Neuron (in vitro differentiated cells): ENCODE measurements around the gene EDARADD.
A peak's percentile ranks its signal among the peaks of the same experiment; 100 is the strongest.

Source experiments
- H2AFZ ChIP-seq: one replicate; pipeline ENCODE4 v1.6.1; 2013; ENCODE audit warnings: low read depth, mild to moderate bottlenecking, inconsistent platforms, low read length, moderate library complexity
- H3K27me3 ChIP-seq: one replicate; pipeline ENCODE4 v1.6.1; 2013; ENCODE audit warnings: low read length; ENCODE audit not compliant: insufficient read depth
- H3K36me3 ChIP-seq: one replicate; pipeline ENCODE4 v1.6.1; 2013; ENCODE audit warnings: low read length; ENCODE audit not compliant: insufficient read depth
- H3K4me1 ChIP-seq: one replicate; pipeline ENCODE4 v1.6.1; 2013; ENCODE audit warnings: low read length; ENCODE audit not compliant: insufficient read depth
- H3K4me3 ChIP-seq: 2 replicates; pipeline ENCODE4 v1.5.1; 2013; ENCODE audit warnings: mild to moderate bottlenecking, low read length, moderate library complexity
- H3K9me3 ChIP-seq: one replicate; pipeline ENCODE4 v1.6.1; 2013; ENCODE audit warnings: low read length

EDARADD gene

DNA sequence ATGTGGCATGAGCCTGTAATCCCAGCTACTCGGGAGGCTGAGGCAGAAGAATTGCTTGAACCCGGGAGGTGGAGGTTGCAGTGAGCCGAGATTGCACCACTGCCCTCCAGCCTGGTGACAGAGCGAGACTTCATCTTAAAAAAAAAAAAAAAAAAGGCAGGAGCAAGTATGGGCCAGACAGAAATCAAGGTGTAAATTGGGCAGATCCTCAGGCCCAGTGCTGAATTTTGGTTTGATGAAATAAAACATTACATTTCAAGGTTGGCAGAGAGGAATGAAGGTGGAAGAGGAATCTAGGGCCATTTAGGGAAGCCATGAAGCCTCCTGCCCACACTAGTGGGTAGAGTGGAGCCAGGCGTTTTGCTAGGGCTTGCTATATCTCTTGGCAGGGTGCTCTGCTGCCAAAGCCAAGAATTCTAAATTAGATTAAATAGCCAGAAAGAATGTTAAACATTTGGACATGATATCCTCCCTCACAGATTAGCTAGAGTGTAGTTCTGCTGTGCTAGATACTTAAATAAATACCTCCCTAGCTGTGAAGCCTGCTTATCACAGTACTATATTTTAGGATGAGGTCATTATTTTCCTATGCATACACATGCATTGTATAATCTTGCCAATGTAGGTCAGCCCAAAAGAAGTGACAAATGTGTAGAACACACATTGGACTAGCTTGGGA lies 113.1 kb downstream of the EDARADD start:
- H3K4me1 ChIP-seq = peaks cover 2% of the 10 kb centered on the region
- no peak overlapping the region for H3K4me3 ChIP-seq
- no peak overlapping the region for H2AFZ ChIP-seq
- H3K36me3 ChIP-seq = no peaks in the 10 kb centered on the region
- H3K27me3 ChIP-seq = no peaks in the 10 kb centered on the region
- H3K9me3 ChIP-seq = no peaks in the 10 kb centered on the region

DNA sequence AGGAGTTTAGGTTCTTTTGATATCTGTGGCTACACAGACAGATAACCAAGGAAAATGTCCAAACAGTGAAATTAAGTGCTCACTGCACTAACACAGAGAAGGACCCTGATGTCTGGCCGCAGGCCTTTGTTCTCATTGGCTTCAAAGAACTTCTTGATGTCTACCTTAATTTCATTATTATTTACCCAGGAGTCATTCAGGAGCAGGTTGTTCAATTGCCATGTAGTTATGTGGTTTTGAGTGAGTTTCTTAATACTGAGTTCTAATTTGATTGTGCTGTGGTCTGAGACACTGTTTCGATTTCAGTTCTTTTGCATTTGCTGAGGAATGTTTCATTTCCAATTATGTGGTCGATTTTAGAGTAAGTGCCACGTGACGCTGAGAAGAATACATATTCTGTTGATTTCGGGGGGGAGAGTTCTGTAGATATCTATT lies 114.5 kb downstream of the EDARADD start:
- H3K27me3 ChIP-seq = no peaks in the 10 kb centered on the region
- no peak overlapping the region for H3K4me3 ChIP-seq
- H3K4me1 ChIP-seq = no peaks in the 10 kb centered on the region
- no peaks in the 10 kb centered on the region for H3K9me3 ChIP-seq
- H2AFZ ChIP-seq = no peak overlapping the region
- H3K36me3 ChIP-seq = no peaks in the 10 kb centered on the region

DNA sequence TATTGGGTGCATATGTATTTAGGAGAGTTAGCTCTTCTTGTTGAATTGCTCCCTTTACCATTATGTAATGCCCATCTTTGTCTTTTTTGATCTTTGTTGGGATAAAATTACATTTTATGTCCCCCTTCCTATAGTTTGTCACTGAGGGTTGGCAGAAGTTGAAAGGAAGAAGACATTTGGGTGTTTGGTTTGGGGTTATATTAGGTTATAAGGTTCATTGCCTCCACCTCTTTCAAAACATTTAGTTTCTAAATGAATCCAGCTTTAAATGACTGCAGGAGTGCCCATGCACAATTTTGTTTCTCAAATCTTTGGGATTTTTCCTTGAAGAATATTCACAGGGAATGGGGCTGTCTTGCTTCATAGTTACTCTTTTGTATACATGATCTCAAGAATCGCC lies 115.1 kb downstream of the EDARADD start:
- H3K9me3 ChIP-seq = no peaks in the 10 kb centered on the region
- no peaks in the 10 kb centered on the region for H3K4me1 ChIP-seq
- no peaks in the 10 kb centered on the region for H3K27me3 ChIP-seq
- no peaks in the 10 kb centered on the region for H3K36me3 ChIP-seq
- H3K4me3 ChIP-seq = no peak overlapping the region
- H2AFZ ChIP-seq = no peak overlapping the region

DNA sequence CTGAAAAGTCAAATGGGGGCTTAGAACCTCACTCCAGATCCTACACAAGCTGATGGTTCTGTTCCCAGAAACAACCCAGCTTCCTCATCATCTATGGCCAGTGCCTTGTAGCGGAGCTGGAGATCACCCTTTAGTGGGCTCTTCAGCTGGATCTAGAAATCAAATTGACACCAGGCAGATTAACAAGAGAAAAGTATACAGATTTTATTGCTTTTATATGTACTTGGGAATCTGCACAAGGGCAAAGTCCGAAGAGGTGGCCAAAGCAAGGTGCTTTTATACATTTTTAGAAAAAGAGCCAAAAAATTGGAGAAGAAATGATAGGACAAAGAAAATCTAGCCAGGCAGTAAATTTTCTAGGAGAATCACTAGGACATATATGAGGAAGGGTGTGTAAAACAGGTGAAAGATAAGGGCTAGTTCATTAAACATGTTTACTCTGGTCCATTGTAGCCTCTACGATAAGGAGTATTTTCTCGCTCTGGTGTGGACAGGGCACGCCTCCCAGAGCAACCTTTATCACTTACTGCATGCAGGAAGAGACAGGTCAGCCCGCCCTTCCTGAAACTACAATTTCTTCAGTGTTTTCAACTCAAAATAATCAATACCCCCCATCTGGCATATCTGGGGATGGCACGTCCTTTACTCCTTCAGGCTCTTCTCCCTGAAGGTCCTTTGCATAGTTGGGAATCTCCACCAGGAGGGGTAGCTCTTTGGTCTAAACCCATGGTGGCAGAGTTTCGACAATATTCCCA lies 115.7 kb downstream of the EDARADD start:
- H2AFZ ChIP-seq = no peak overlapping the region
- H3K36me3 ChIP-seq = no peaks in the 10 kb centered on the region
- H3K27me3 ChIP-seq = no peaks in the 10 kb centered on the region
- no peak overlapping the region for H3K4me3 ChIP-seq
- no peaks in the 10 kb centered on the region for H3K9me3 ChIP-seq
- no peaks in the 10 kb centered on the region for H3K4me1 ChIP-seq

DNA sequence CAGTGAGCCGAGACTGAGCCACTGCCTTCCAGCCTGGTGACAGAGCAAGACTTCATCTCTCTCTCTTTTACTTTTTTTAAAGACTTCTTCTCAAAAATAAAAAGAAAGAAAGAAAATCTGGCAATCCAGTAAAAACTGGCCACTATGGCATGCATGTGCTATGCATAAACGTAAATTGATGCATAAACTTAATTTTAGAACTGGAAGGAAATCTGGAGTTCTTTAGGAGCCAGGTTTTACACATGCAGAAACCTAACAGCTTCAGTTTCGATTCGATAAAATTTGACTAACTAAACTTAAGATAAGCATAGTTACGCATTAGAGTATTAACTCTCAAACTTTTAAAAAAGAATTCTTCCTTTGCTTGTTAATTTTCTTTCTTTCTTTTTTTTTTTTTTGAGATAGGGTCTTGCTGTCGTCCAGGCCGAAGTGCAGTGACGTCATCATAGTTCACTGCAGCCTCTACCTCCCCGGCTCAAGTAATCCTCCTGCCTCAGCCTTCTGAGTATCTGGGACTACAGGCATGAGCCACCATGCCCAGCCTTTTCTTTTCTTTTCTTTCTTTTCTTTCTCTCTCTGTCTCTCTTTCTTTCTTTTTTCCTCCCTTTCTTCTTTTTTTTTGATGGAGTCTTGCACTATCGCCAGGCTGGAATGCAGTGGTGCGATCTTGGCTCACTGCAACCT lies 117.8 kb downstream of the EDARADD start:
- Histone ChIP-seq H2AFZ (no peak overlapping the region), H3K27me3 (no peaks in the 10 kb centered on the region), H3K9me3 (no peaks in the 10 kb centered on the region), H3K4me1 (no peaks in the 10 kb centered on the region), H3K36me3 (no peaks in the 10 kb centered on the region), H3K4me3 (no peak overlapping the region)

DNA sequence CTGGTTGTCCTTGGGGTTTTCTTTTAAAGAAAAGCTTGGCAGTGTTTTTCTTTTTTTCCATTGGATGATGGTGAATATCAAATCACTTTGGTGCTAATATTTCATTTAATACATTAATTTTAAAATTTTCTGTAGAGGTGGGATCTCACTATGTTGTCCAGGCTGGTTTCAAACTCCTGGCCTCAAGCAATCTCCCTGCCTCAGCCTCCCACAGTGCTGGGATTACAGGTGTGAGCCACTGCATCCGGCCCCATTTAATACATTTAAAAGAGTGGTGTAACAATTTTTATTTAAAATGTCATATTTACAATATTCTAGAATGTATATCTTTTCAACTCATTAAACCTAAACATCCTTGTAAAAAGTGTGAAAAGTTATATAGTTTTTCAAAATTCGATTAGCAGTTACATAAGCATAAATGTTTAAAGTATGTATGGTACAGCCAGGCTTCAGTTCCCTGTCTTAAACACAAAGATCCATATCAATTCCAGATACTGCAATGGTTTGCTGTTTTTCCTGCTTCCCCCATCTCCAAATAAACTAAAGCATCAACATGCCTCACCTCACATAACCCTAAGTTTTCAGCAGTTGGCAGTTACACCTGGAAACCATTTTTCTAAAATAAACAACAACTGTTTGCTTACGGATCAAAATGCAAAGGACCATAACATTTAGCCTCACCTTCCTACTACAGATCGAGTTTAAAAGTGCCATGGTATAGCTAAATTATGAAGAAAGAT lies 120.8 kb downstream of the EDARADD start:
- Histone ChIP-seq H3K9me3 (no peaks in the 10 kb centered on the region), H3K36me3 (no peaks in the 10 kb centered on the region), H3K4me3 (no peak overlapping the region), H3K27me3 (no peaks in the 10 kb centered on the region), H2AFZ (no peak overlapping the region), H3K4me1 (no peaks in the 10 kb centered on the region)

DNA sequence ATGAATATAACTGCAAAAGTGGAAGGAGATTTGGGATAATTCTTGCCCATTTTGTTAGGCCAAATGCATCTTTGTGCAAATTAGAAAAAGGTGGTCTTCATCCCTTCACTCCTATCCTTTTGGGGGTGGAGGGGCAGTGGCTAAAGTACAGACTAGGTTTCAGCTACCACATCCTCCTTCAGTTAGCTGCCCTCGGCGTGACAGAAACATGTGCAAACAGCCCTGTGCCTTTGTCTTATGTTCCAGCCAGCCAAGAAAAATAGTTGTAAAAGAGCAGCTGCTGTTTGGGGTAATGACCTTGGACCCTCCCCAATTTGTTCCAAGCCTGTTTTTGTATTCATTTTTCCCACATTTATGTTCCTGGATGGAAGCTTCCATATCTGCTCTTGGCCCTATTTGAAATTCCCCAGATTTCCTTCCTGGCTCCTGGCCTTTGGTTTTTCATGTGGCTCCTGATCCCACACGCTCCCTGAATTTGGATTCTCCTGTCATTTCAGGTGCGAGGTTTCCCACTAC lies 121.4 kb downstream of the EDARADD start:
- Histone ChIP-seq H3K36me3 (no peaks in the 10 kb centered on the region), H3K4me1 (no peaks in the 10 kb centered on the region), H3K9me3 (no peaks in the 10 kb centered on the region), H2AFZ (no peak overlapping the region), H3K27me3 (no peaks in the 10 kb centered on the region), H3K4me3 (no peak overlapping the region)

DNA sequence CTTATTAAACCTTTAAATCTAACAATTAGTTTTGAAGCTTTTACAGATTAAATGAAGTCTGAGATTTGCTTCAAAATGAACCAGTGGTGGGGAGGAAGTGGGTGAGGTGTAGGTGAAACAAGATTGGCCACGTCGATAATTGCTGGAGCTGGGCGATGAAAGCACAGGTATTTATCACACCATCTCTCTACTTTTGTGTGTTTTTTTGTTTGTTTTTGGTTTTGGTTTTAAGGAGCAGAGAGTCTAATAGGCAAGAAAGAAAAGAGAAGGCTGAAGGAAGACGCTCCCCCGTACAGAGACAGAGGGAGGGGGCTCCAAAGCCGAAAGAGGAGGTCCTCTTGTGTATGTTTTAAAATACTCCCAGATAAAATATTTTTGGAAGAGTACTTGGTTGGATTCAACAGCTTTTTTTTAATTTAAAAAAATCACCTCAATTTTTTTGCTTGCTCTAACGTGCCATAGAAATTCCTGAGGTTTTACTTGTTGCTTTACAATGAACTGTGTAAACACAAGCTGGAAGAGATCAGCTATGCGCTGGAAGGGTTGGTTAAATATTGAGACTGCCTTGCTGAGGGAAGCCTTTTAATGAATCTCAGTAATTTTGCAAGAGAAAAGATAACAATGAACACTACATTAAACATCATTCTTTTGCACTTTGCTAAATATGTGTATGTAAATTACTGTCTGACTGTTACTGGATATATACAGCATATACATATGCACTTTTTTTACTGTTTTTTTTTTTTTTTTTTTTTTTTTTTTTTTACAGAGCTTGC lies 123.0 kb downstream of the EDARADD start:
- H3K4me3 ChIP-seq = no peak overlapping the region
- H3K27me3 ChIP-seq = no peaks in the 10 kb centered on the region
- no peaks in the 10 kb centered on the region for H3K4me1 ChIP-seq
- H3K9me3 ChIP-seq = no peaks in the 10 kb centered on the region
- no peaks in the 10 kb centered on the region for H3K36me3 ChIP-seq
- no peak overlapping the region for H2AFZ ChIP-seq

DNA sequence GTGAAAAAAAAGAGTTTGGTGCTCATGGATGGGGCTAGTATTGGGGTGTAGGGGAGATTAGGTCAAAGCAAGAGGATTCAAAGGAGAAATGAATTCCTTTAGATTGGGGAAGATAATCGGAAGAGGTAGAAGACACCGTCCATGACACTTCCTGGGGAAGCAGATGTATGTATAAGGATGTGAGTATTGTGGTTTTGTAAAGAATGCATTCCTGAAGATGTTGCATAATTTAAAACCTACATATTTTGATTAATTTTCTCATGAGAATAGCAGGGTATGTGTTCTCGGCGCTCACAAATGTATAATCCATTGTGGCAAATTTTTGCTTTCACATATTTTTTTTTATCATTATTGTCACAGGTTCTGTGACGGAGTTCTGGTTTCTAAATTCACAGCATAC lies 124.2 kb downstream of the EDARADD start:
- no peaks in the 10 kb centered on the region for H3K9me3 ChIP-seq
- no peaks in the 10 kb centered on the region for H3K36me3 ChIP-seq
- no peak overlapping the region for H2AFZ ChIP-seq
- no peaks in the 10 kb centered on the region for H3K4me1 ChIP-seq
- no peaks in the 10 kb centered on the region for H3K27me3 ChIP-seq
- no peak overlapping the region for H3K4me3 ChIP-seq

DNA sequence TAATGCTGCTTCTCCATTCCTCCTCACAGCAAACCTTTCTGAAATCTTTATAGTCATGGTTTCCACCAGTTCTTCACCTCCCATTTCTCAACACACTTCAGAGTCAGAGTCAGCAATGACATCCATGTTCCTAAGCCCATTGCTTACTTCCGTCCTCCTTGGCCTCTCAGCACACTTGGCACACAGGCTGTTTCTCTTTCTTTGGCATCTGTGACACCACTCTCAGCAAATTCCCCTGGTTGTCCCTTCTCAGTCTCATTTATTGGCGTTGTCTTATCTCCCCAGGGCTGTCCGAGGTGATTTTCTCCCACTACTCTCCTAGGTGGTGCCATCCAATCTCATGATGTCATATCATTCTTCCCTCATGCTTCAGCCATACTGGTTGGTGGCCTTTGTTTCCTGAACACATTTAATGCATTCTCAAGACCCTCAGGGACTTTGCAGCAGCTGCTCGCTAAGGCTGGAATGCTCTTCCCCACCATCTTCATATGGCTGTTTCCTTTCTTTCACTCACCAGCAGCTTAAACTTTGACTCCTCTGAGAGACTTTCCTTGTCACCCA lies 126.4 kb downstream of the EDARADD start:
- H3K4me1 ChIP-seq = no peaks in the 10 kb centered on the region
- no peaks in the 10 kb centered on the region for H3K27me3 ChIP-seq
- H3K36me3 ChIP-seq = no peaks in the 10 kb centered on the region
- H2AFZ ChIP-seq = no peak overlapping the region
- no peak overlapping the region for H3K4me3 ChIP-seq
- H3K9me3 ChIP-seq = no peaks in the 10 kb centered on the region

DNA sequence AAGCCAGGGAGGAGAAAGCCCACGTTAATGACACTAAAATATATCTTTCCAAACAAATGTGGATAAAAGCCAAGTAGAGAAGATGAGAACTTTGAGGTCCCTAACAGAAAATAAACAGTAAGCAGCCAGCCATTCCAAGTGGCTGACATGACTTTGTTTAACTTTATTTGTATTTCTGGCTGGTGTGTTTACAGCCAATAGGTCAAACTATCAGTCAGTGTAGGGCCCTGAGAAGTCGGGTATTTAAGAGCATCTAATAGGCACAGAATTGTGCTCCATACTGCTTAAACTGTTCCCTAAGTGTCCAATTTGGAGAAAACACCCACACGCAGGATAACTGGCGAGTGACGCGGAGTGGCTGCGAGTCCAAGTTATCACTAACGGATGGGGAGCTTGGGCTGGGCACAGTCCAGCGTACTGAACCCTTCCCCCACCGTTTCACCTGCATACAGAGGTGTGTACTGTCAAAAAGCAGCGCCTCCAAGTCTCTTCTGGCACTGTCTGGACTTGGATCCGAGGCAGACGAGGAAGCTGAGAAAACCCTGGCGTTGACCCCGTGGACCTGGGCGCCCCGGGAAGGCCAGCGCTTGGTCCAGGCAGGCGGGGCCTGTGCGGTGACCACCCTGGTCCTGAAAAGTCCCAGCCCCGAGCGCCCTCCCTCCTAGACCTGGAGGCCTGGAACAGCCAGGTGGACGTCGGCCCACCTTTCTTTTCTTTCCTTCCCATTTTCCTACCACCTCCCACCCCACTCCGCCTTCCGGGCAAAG lies 129.0 kb downstream of the EDARADD start:
- H3K36me3 ChIP-seq = no peaks in the 10 kb centered on the region
- H3K9me3 ChIP-seq = no peaks in the 10 kb centered on the region
- H3K4me3 ChIP-seq = no peak overlapping the region
- H2AFZ ChIP-seq = peak overlapping the region; percentile 23
- no peaks in the 10 kb centered on the region for H3K27me3 ChIP-seq
- no peaks in the 10 kb centered on the region for H3K4me1 ChIP-seq
